Thoracic aorta (tissue), 2 donors: ENCODE measurements around the gene TMEM51. TPM values are rescaled to one million over a fixed set of nuclear protein-coding genes. Genes with fewer than 3 reads are reported as not detected.

Experiments
- ATAC-seq: fragments of 150-250 bp; one replicate; pipeline ENCODE4 v1.8.0; 2017; ENCODE audit warnings: low read depth; ENCODE audit not compliant: insufficient number of reproducible peaks, low FRiP score
- DNase-seq: peaks from one replicate; pipeline ENCODE4 v3.0.0-alpha.2; 2020; ENCODE audit warnings: low spot score
- H3K27ac ChIP-seq, 2 donors: fragments of 200-600 bp; sonication (generic); 1 replicate in 1 of 2; 2 replicates in 1 of 2; pipeline ENCODE4 v1.5.1; 2016; ENCODE audit warnings: mild to moderate bottlenecking in 2 of 2, moderate library complexity in 2 of 2
- H3K27me3 ChIP-seq: fragments of 200-600 bp; sonication (generic); replicated peaks from 2 replicates; pipeline ENCODE4 v1.6.0; 2016; ENCODE audit warnings: mild to moderate bottlenecking; ENCODE audit not compliant: insufficient read depth
- H3K36me3 ChIP-seq: fragments of 200-600 bp; sonication (generic); one replicate; pipeline ENCODE4 v1.5.1; 2016
- H3K4me1 ChIP-seq, 2 donors: fragments of 200-600 bp; sonication (generic); 1 replicate in 1 of 2; 2 replicates in 1 of 2; pipeline versions ENCODE4 v1.5.1 to v1.6.0; 2016; ENCODE audit warnings: low read depth in 2 of 2, mild to moderate bottlenecking in 1 of 2; ENCODE audit not compliant: control insufficient read depth in 1 of 2
- H3K4me3 ChIP-seq: fragments of 200-600 bp; sonication (generic); 2 replicates; pipeline ENCODE4 v1.5.1; 2016; ENCODE audit warnings: mild to moderate bottlenecking
- H3K9me3 ChIP-seq: fragments of 200-600 bp; sonication (generic); 2 replicates; pipeline ENCODE4 v1.5.1; 2016
- total RNA-seq, 2 donors: library from RNA; depleted of rRNA; stranded (reverse); fragments of >200 nt; gene quantifications; one replicate each; pipeline versions ENCODE4 v1.1.0 to v1.2.3, GENCODE V29; 2016
- TF ChIP-seq, protein P1 (sequence below): fragments of 200-600 bp; sonication (generic); IDR thresholded peaks from one replicate; pipeline ENCODE4 v1.5.1; 2019; ENCODE audit warnings: antibody characterized with exemption

Gene TMEM51
- total RNA-seq, 2 donors from 2014 or later: 2.0 to 5.9 TPM

DNA sequence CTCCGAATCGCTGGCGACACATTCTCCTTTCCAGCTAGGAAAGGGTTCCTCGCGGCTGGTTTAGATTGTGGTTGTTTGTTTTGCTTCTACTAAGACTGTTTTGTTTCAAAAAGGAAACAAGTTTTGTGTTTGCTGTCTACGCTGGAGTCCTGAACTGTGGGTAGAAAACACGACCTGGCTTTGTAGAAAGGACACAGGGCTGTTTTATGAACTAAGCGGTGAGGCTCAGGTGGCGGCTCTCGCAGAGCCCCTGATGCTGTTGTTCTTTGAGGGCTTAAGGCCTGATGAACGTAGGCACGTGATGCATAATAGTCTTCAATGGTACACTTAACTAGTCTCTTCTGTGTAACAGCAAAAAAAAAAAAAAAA, 66.5 kb downstream of the TMEM51 start:
- TF ChIP-seq, protein P1, sequence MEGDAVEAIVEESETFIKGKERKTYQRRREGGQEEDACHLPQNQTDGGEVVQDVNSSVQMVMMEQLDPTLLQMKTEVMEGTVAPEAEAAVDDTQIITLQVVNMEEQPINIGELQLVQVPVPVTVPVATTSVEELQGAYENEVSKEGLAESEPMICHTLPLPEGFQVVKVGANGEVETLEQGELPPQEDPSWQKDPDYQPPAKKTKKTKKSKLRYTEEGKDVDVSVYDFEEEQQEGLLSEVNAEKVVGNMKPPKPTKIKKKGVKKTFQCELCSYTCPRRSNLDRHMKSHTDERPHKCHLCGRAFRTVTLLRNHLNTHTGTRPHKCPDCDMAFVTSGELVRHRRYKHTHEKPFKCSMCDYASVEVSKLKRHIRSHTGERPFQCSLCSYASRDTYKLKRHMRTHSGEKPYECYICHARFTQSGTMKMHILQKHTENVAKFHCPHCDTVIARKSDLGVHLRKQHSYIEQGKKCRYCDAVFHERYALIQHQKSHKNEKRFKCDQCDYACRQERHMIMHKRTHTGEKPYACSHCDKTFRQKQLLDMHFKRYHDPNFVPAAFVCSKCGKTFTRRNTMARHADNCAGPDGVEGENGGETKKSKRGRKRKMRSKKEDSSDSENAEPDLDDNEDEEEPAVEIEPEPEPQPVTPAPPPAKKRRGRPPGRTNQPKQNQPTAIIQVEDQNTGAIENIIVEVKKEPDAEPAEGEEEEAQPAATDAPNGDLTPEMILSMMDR: no peak
- Histone ChIP-seq H3K27me3 (no peaks in the 10 kb centered on the region), H3K4me3 (no peak overlapping the region), H3K9me3 (no peaks in the 10 kb centered on the region), H3K27ac (no peak overlapping the region), H3K4me1 (peaks cover 0 to 6% of the 10 kb centered on the region in 2 donors), H3K36me3 (no peaks in the 10 kb centered on the region)
- DNase-seq: no peak
- ATAC-seq: no peak

DNA sequence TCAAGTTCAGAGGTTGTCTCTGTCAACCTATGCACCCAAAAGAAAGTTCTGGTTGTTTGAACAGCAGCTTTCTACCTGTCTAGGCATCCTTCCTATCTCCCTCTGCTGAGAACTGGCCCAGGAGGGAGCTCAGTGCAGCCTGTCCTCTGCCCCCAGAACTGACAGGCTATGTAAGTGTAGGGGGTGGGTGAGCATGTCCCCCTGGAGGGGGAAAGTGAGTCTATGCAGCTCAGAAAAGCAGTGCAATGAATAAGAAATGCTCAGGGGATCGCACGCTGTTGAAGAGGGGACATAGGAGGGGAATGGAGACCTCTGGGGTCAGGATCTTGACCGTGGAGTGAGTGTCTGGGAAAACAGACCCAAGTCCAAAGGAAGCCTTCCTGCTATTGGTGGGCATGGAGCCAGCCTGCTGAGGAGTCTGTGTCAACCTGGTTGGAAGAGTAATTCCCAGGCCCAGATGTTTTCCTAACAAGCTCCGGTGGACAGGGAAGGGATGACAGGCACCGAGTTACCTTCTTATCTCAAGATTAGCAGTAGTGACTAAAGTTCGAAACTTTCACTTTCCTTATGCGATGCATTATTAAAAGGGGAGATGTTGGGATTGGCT, 67.4 kb downstream of the TMEM51 start:
- Histone ChIP-seq H3K27me3 (no peaks in the 10 kb centered on the region), H3K4me1 (no peaks in the 10 kb centered on the region), H3K27ac (no peak overlapping the region), H3K9me3 (no peaks in the 10 kb centered on the region), H3K36me3 (no peaks in the 10 kb centered on the region), H3K4me3 (no peak overlapping the region)
- ATAC-seq: no peak
- DNase-seq: no peak
- TF ChIP-seq, protein P1: no peak

DNA sequence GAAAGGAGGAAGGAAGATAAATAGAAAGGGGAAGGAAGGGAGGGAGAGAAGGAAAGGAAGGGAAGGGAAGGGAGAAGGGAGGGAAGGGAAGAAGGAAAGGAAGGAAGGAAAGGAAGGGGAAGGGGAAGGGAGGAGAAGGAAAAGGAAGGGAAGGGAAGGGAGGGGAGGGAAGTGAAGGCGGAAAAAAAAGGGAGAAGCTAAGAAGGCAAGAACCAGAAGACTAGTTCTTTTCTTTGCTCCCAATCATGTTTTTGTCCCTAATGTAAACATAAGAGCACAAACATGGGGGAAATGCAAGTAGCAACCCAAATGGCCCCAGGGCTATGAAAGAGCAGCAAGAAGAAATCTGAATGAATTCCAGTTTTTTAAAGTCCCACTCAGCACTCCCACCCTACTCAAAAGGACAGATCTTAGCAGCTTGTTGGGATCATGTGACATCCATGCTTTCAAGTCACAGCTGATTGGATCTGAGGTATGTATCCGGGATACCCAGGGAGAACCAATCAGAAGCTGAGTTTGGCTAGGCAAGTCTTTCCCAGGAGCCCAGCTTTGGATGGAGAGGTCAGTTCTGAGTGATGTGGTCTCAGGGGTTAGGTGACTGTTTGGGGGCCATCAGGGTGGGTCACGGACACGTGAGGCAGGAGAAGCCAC, 69.2 kb downstream of the TMEM51 start:
- Histone ChIP-seq H3K27ac (no peak overlapping the region), H3K27me3 (no peaks in the 10 kb centered on the region), H3K36me3 (no peaks in the 10 kb centered on the region), H3K4me1 (no peaks in the 10 kb centered on the region), H3K4me3 (no peak overlapping the region), H3K9me3 (no peaks in the 10 kb centered on the region)
- ATAC-seq (no peak), DNase-seq (no peak)
- TF ChIP-seq, protein P1: no peak

DNA sequence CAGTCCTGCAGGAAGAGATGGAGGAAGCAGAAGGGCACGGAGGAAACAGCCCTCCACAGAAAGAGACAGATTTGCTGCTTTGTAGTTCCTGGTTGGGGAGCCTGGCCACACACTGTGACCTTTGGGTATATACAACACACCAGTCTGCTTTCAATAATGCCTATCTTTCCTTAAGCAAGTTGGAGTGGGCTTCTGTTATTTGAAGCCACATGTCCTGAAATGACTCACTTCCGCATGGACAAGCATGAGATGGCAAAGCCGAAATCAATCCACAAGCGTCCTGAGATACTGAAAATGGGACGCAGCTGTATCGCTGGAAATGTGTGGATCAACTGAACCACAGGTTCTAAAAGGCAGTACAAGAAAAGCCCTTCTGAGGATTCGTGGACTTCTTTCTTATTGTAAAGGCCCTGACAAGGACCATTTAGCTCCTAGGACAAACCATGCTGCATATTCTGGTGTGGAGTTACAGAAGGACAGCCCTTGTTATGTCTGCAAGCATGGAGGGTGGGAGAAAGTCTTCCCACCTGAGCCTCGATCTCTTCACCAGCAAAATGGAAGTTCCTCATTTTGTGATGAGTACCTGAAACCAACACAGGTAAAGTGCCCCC, 70.8 kb downstream of the TMEM51 start:
- H3K9me3 ChIP-seq: no peaks in the 10 kb centered on the region
- H3K4me1 ChIP-seq: no peaks in the 10 kb centered on the region
- no peaks in the 10 kb centered on the region for H3K36me3 ChIP-seq
- H3K4me3 ChIP-seq: no peak overlapping the region
- ATAC-seq: no peak
- TF ChIP-seq, protein P1: no peak
- H3K27me3 ChIP-seq: no peaks in the 10 kb centered on the region
- DNase-seq: no peak
- no peak overlapping the region for H3K27ac ChIP-seq

DNA sequence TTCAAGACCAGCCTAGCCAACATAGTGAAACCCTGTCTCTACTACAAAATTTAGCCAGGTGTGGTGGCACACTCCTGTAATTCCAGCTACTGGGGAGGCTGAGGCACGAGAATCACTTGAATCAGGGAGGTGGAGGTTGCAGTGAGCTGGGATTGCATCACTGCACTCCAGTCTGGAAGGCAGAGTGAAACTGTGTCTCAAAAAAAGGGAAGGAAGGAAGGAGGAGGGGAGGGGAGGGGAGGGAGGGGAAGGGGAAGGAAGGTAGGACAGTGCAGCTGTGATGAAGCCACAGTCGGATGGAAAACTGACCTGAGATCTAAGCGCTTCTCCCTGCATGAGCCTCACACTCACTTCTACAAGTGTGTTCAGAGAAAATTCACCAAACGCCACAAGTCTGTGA, 71.4 kb downstream of the TMEM51 start:
- DNase-seq: no peak
- no peak for ATAC-seq
- Histone ChIP-seq H3K36me3 (no peaks in the 10 kb centered on the region), H3K27me3 (no peaks in the 10 kb centered on the region), H3K27ac (no peak overlapping the region), H3K9me3 (no peaks in the 10 kb centered on the region), H3K4me1 (no peaks in the 10 kb centered on the region), H3K4me3 (no peak overlapping the region)
- TF ChIP-seq, protein P1: no peak
